Fibroblast of lung (primary cell): ENCODE results near the gene FTO. TPM values are rescaled to one million over a fixed set of nuclear protein-coding genes. Genes with fewer than 3 reads are reported as not detected.

Experiments used
- DNase-seq, 2 donors: peaks; one replicate each; pipeline versions ENCODE4 v3.0.0 to v3.0.0-alpha.2; 2010; ENCODE audit warnings: low read depth in 2 of 2
- H2AFZ ChIP-seq: 2 replicates; pipeline ENCODE4 v1.5.1; 2012; ENCODE audit warnings: low read length, control low read depth, inconsistent platforms
- H3K27ac ChIP-seq: 2 replicates; pipeline ENCODE4 v1.5.1; 2011; ENCODE audit warnings: low read length, control low read depth; ENCODE audit not compliant: insufficient read depth
- H3K27me3 ChIP-seq: 2 replicates; pipeline ENCODE4 v1.5.1; 2011; ENCODE audit warnings: mild to moderate bottlenecking, low read length; ENCODE audit not compliant: control insufficient read depth, insufficient read depth
- H3K36me3 ChIP-seq: 2 replicates; pipeline ENCODE4 v1.5.1; 2011; ENCODE audit warnings: low read length; ENCODE audit not compliant: control insufficient read depth, insufficient read depth
- H3K4me1 ChIP-seq: 2 replicates; pipeline ENCODE4 v1.5.1; 2011; ENCODE audit warnings: low read length; ENCODE audit not compliant: control insufficient read depth, insufficient read depth; ENCODE audit errors: extremely low read depth
- H3K4me2 ChIP-seq: 2 replicates; pipeline ENCODE4 v1.5.1; 2011; ENCODE audit warnings: low read length, control low read depth; ENCODE audit not compliant: insufficient read depth; ENCODE audit errors: extremely low read depth
- H3K4me3 ChIP-seq, 4 experiments: fragments of 200-600 bp in 1 of 4; sonication (generic) in 1 of 4; replicated peaks in 1 of 4; 2 replicates each; pipeline ENCODE4 v1.5.1; 2011 to 2016; ENCODE audit warnings: low read length in 4 of 4, low read depth in 3 of 4, mild to moderate bottlenecking in 3 of 4, control low read depth in 2 of 4, inconsistent platforms in 1 of 4, mixed read lengths in 1 of 4; ENCODE audit not compliant: insufficient read depth in 1 of 4; ENCODE audit errors: control extremely low read depth in 1 of 4
- H3K79me2 ChIP-seq: 2 replicates; pipeline ENCODE4 v1.5.1; 2012; ENCODE audit warnings: mild to moderate bottlenecking, low read length, inconsistent platforms; ENCODE audit not compliant: control insufficient read depth, insufficient read depth
- H3K9ac ChIP-seq: 2 replicates; pipeline ENCODE4 v1.5.1; 2011; ENCODE audit warnings: mild to moderate bottlenecking, low read length, control low read depth; ENCODE audit not compliant: insufficient read depth
- H3K9me3 ChIP-seq: 2 replicates; pipeline ENCODE4 v1.5.1; 2012; ENCODE audit warnings: low read depth, low read length; ENCODE audit not compliant: control insufficient read depth, insufficient read depth
- H4K20me1 ChIP-seq: 2 replicates; pipeline ENCODE4 v1.5.1; 2011; ENCODE audit warnings: low read length; ENCODE audit not compliant: control insufficient read depth, insufficient read depth; ENCODE audit errors: extremely low read depth
- EZH2 ChIP-seq: IDR thresholded peaks from 2 replicates; pipeline ENCODE4 v1.5.1; 2012; ENCODE audit warnings: low read length, control low read depth, mild to moderate bottlenecking; ENCODE audit errors: missing control alignments
- polyA plus RNA-seq, 2 donors: library from polyadenylated mRNA; depleted of rRNA in 1 of 2; stranded (reverse) in 1 of 2; unstranded in 1 of 2; fragments of >200 nt; gene quantifications; 2 replicates each; pipeline ENCODE4 v1.2.1, GENCODE V29; 2011 to 2012; ENCODE audit warnings: missing spikeins in 1 of 2
- total RNA-seq: library from RNA; depleted of rRNA; stranded (reverse); fragments of >200 nt; gene quantifications from 2 replicates; pipeline ENCODE4 v1.2.1, GENCODE V29; 2014
- TF ChIP-seq, protein P1 (sequence below), 2 donors: IDR thresholded peaks in 1 of 2; conservative IDR thresholded peaks in 1 of 2; 1 replicate in 1 of 2; 2 replicates in 1 of 2; pipeline ENCODE4 v1.5.1; 2011 to 2012; ENCODE audit warnings: low read length in 2 of 2, control low read depth in 1 of 2, inconsistent platforms in 1 of 2, low read depth in 1 of 2, mild to moderate bottlenecking in 1 of 2

FTO gene
- total and polyA plus RNA-seq, 2 donors (not counting 1 experiment from before 2014, with no cell fraction given): 61.1 to 97.6 TPM

DNA sequence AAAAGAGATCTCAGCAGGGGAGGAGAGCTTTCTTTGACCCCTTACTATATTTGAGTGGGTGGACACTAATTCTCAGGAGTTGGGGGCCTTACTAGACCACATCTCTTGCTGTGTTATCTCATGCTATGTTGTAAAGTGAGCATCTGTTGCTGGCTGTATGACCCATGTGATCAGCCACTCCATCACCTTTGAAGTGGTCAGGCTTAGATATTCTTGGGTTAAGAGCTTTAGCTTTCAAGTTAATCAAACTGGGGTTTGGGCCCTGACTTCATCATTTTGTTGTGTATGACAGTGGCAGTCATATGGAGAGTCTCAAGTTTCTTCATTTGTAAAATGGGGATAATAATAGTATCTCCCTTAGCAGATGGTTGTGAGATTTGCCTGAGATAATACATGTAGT is 201.1 kb downstream of the FTO start:
- no peak overlapping the region for H3K4me3 ChIP-seq
- H3K27ac ChIP-seq: no peak overlapping the region
- H3K36me3 ChIP-seq: no peaks in the 10 kb centered on the region
- DNase-seq: no peak
- H3K9me3 ChIP-seq: no peaks in the 10 kb centered on the region
- H3K27me3 ChIP-seq: no peaks in the 10 kb centered on the region
- no peak overlapping the region for H3K9ac ChIP-seq
- TF ChIP-seq, protein P1, sequence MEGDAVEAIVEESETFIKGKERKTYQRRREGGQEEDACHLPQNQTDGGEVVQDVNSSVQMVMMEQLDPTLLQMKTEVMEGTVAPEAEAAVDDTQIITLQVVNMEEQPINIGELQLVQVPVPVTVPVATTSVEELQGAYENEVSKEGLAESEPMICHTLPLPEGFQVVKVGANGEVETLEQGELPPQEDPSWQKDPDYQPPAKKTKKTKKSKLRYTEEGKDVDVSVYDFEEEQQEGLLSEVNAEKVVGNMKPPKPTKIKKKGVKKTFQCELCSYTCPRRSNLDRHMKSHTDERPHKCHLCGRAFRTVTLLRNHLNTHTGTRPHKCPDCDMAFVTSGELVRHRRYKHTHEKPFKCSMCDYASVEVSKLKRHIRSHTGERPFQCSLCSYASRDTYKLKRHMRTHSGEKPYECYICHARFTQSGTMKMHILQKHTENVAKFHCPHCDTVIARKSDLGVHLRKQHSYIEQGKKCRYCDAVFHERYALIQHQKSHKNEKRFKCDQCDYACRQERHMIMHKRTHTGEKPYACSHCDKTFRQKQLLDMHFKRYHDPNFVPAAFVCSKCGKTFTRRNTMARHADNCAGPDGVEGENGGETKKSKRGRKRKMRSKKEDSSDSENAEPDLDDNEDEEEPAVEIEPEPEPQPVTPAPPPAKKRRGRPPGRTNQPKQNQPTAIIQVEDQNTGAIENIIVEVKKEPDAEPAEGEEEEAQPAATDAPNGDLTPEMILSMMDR (conservative IDR thresholded peaks at IDR 0.05 in 1 of 2, IDR thresholded peaks at IDR 0.05 in 1 of 2; ENCODE audit: low read depth in 1 of 2, low read length in 2 of 2): no peak
- no peak for TF ChIP-seq EZH2
- no peak overlapping the region for H2AFZ ChIP-seq
- H3K4me2 ChIP-seq: no peak overlapping the region
- no peaks in the 10 kb centered on the region for H3K4me1 ChIP-seq
- H3K79me2 ChIP-seq: no peaks in the 10 kb centered on the region
- H4K20me1 ChIP-seq: no peaks in the 10 kb centered on the region

- no peaks in the 10 kb centered on the region for H3K27me3 ChIP-seq
- peak in 1 of 2 donors; percentile 61 for DNase-seq
- no peak overlapping the region for H3K4me2 ChIP-seq
- no peak overlapping the region for H3K9ac ChIP-seq
- H3K9me3 ChIP-seq: no peaks in the 10 kb centered on the region
- no peaks in the 10 kb centered on the region for H4K20me1 ChIP-seq
- H3K36me3 ChIP-seq: no peaks in the 10 kb centered on the region
- no peak for TF ChIP-seq EZH2
- TF ChIP-seq, protein P1 (conservative IDR thresholded peaks at IDR 0.05 in 1 of 2, IDR thresholded peaks at IDR 0.05 in 1 of 2; ENCODE audit: low read depth in 1 of 2, low read length in 2 of 2): no peak
- H3K79me2 ChIP-seq: no peaks in the 10 kb centered on the region
- H3K27ac ChIP-seq: no peak overlapping the region
- no peak overlapping the region for H3K4me3 ChIP-seq
- peaks cover 5% of the 10 kb centered on the region for H3K4me1 ChIP-seq
- H2AFZ ChIP-seq: no peak overlapping the region
Observed at GRCh38 chr16:53908731-53909130, 204.8 kb downstream of the FTO start.

GRCh38 chr16:53910990-53911389 is 207.0 kb downstream of the FTO start:
- no peaks in the 10 kb centered on the region for H3K27me3 ChIP-seq
- no peaks in the 10 kb centered on the region for H3K79me2 ChIP-seq
- H3K4me3 ChIP-seq: no peak overlapping the region
- H3K27ac ChIP-seq: no peak overlapping the region
- H3K4me2 ChIP-seq: no peak overlapping the region
- H2AFZ ChIP-seq: no peak overlapping the region
- TF ChIP-seq, protein P1 (conservative IDR thresholded peaks at IDR 0.05 in 1 of 2, IDR thresholded peaks at IDR 0.05 in 1 of 2; ENCODE audit: low read depth in 1 of 2, low read length in 2 of 2): no peak
- H3K36me3 ChIP-seq: no peaks in the 10 kb centered on the region
- DNase-seq: no peak
- H4K20me1 ChIP-seq: no peaks in the 10 kb centered on the region
- H3K4me1 ChIP-seq: peaks cover 5% of the 10 kb centered on the region
- H3K9me3 ChIP-seq: no peaks in the 10 kb centered on the region
- H3K9ac ChIP-seq: no peak overlapping the region
